ENCODE measurements around the gene PKDCC.
"Not testable (repeated sequence)": the region's sequence is repeated elsewhere in the genome, so short reads cannot be mapped to it uniquely, and the experiment has no call there.

Gene PKDCC

GRCh38 chr2:42074661-42075060 is 26.8 kb downstream of the PKDCC start:
- DNase-seq (ENCODE audit: low read depth) = no peak
- H3K4me3 ChIP-seq (ENCODE audit: low read depth, low read length) = no peak overlapping the region
- peak; percentile 5 for TF ChIP-seq CTCF (IDR thresholded peaks at IDR 0.05; ENCODE audit: insufficient read depth, low read depth, low read length, missing control alignments)

GRCh38 chr2:42076357-42077225 is 28.8 kb downstream of the PKDCC start:
- H3K4me3 ChIP-seq (ENCODE audit: low read depth, low read length) = no peak overlapping the region
- DNase-seq (ENCODE audit: low read depth) = no peak
- TF ChIP-seq CTCF (IDR thresholded peaks at IDR 0.05; ENCODE audit: insufficient read depth, low read depth, low read length, missing control alignments) = no peak

GRCh38 chr2:42077343-42077742 is 29.5 kb downstream of the PKDCC start:
- H3K4me3 ChIP-seq (ENCODE audit: low read depth, low read length) = no peak overlapping the region
- TF ChIP-seq CTCF (IDR thresholded peaks at IDR 0.05; ENCODE audit: insufficient read depth, low read depth, low read length, missing control alignments) = no peak
- DNase-seq (ENCODE audit: low read depth) = no peak

GRCh38 chr2:42079737-42080287 is 32.0 kb downstream of the PKDCC start:
- no peak for DNase-seq (ENCODE audit: low read depth)
- no peak overlapping the region for H3K4me3 ChIP-seq (ENCODE audit: low read depth, low read length)
- TF ChIP-seq CTCF (IDR thresholded peaks at IDR 0.05; ENCODE audit: insufficient read depth, low read depth, low read length, missing control alignments) = no peak

- not testable (repeated sequence) for H3K4me3 ChIP-seq (ENCODE audit: low read depth, low read length); DNase-seq (ENCODE audit: low read depth)
These were observed 33.3 kb downstream of the PKDCC start for GRCh38 chr2:42081151-42081550.

- no peak for DNase-seq (ENCODE audit: low read depth)
- no peak overlapping the region for H3K4me3 ChIP-seq (ENCODE audit: low read depth, low read length)
- no peak for TF ChIP-seq CTCF (IDR thresholded peaks at IDR 0.05; ENCODE audit: insufficient read depth, low read depth, low read length, missing control alignments)
These were observed 34.2 kb downstream of the PKDCC start for GRCh38 chr2:42082016-42082415.

- no peak for TF ChIP-seq CTCF (IDR thresholded peaks at IDR 0.05; ENCODE audit: insufficient read depth, low read depth, low read length, missing control alignments)
- DNase-seq (ENCODE audit: low read depth) = no peak
- H3K4me3 ChIP-seq (ENCODE audit: low read depth, low read length) = no peak overlapping the region
These were observed 36.4 kb downstream of the PKDCC start for GRCh38 chr2:42084231-42084671.

- H3K4me3 ChIP-seq (ENCODE audit: low read depth, low read length); DNase-seq (ENCODE audit: low read depth): not testable (repeated sequence)
These were observed 37.2 kb downstream of the PKDCC start for GRCh38 chr2:42085070-42085469.
